B cell (primary cell): Measurements from ENCODE around the gene ATP4B. TPM values are rescaled to one million over a fixed set of nuclear protein-coding genes. Genes with fewer than 3 reads are reported as not detected.

Experiments
- ATAC-seq: fragments of 200-7000 bp; cut with Tn5 transposase; one replicate; pipeline ENCODE4 v1.10.0; 2021; ENCODE audit warnings: low read depth, mild to moderate bottlenecking, moderate number of reproducible peaks, moderate library complexity
- CTCF ChIA-PET: fragments of 350-600 bp; sonication (Branson Sonifier 250); formaldehyde crosslinking; loops from one replicate; lab custom pipeline; 2021; ENCODE audit warnings: antibody characterized with exemption, inconsistent platforms; lab: Charles Lee
- POLR2A ChIA-PET: fragments of 350-600 bp; sonication (Branson Sonifier 250); formaldehyde crosslinking; loops from one replicate; lab custom pipeline; 2021; ENCODE audit warnings: antibody characterized with exemption; lab: Charles Lee
- DNase-seq: peaks from one replicate; pipeline ENCODE4 v3.0.0; 2013
- H2AFZ ChIP-seq: 2 replicates; pipeline ENCODE4 v1.6.1; 2012; ENCODE audit warnings: mild to moderate bottlenecking, low read depth, low read length; ENCODE audit not compliant: insufficient read depth, poor library complexity, severe bottlenecking
- H3K27ac ChIP-seq, 2 donors: 1 replicate in 1 of 2; 2 replicates in 1 of 2; pipeline ENCODE4 v1.5.1; 2012 to 2013; ENCODE audit warnings: low read length in 2 of 2, mild to moderate bottlenecking in 2 of 2, moderate library complexity in 1 of 2
- H3K27me3 ChIP-seq, 4 experiments: fragments of 200-600 bp in 1 of 4; sonication (generic) in 1 of 4; replicated peaks in 1 of 4; 1 replicate in 2 of 4; 2 replicates in 2 of 4; pipeline versions ENCODE4 v1.6.1 to v1.7.0; 2013 to 2016; ENCODE audit warnings: low read length in 3 of 4, mild to moderate bottlenecking in 2 of 4, mixed read lengths in 1 of 4, moderate library complexity in 1 of 4; ENCODE audit not compliant: insufficient read depth in 4 of 4, control insufficient read depth in 3 of 4; ENCODE audit errors: control extremely low read depth in 1 of 4
- H3K36me3 ChIP-seq, 2 experiments: replicated peaks in 1 of 2; 1 replicate in 1 of 2; 2 replicates in 1 of 2; pipeline versions ENCODE4 v1.6.1 to v1.7.1; 2013; ENCODE audit warnings: low read length in 1 of 2; ENCODE audit not compliant: insufficient read depth in 2 of 2, control insufficient read depth in 1 of 2; ENCODE audit errors: control extremely low read depth in 1 of 2, extremely low read depth in 1 of 2
- H3K4me1 ChIP-seq, 2 donors: fragments of 200-600 bp in 1 of 2; sonication (generic) in 1 of 2; 1 replicate in 1 of 2; 2 replicates in 1 of 2; pipeline versions ENCODE4 v1.5.1 to v1.6.1; 2013 to 2017; ENCODE audit warnings: low read length in 2 of 2; ENCODE audit not compliant: control insufficient read depth in 2 of 2, insufficient read depth in 2 of 2
- H3K4me2 ChIP-seq: replicated peaks from 2 replicates; pipeline ENCODE3; 2012; ENCODE audit warnings: mild to moderate bottlenecking, low read depth, low read length; ENCODE audit not compliant: poor library complexity, severe bottlenecking
- H3K4me3 ChIP-seq, 5 experiments: fragments of 200-600 bp in 1 of 5; sonication (generic) in 1 of 5; 1 replicate in 3 of 5; 2 replicates in 2 of 5; pipeline versions ENCODE4 v1.5.1 to v1.7.0; 2011 to 2016; ENCODE audit warnings: low read length in 4 of 5, mild to moderate bottlenecking in 4 of 5, low read depth in 2 of 5, control low read depth in 1 of 5, moderate library complexity in 1 of 5; ENCODE audit not compliant: insufficient read depth in 1 of 5; ENCODE audit errors: control extremely low read depth in 1 of 5, extremely low read depth in 1 of 5
- H3K79me2 ChIP-seq: fragments of 200-600 bp; sonication (generic); one replicate; pipeline ENCODE4 v1.6.0; 2016; ENCODE audit warnings: low read length; ENCODE audit not compliant: control insufficient read depth, insufficient read depth
- H3K9ac ChIP-seq: fragments of 200-600 bp; sonication (generic); 2 replicates; pipeline ENCODE4 v1.6.1; 2017; ENCODE audit warnings: mild to moderate bottlenecking, low read length, moderate library complexity
- H3K9me3 ChIP-seq, 3 donors: one replicate each; pipeline versions ENCODE4 v1.6.1 to v1.7.1; 2013; ENCODE audit warnings: low read length in 2 of 3; ENCODE audit not compliant: control insufficient read depth in 2 of 3, insufficient read depth in 1 of 3; ENCODE audit errors: control extremely low read depth in 1 of 3
- H4K20me1 ChIP-seq: 2 replicates; pipeline ENCODE4 v1.6.0; 2012; ENCODE audit warnings: mild to moderate bottlenecking, low read length; ENCODE audit not compliant: insufficient read depth, control insufficient read depth, poor library complexity, severe bottlenecking
- H3K27ac Mint-ChIP-seq: one replicate; pipeline ENCODE4 v1.8.0; 2021; ENCODE audit warnings: mixed read lengths
- H3K27me3 Mint-ChIP-seq: one replicate; pipeline ENCODE4 v1.8.0; 2021; ENCODE audit warnings: mixed read lengths
- H3K4me1 Mint-ChIP-seq: one replicate; pipeline ENCODE4 v1.8.0; 2021; ENCODE audit warnings: mixed read lengths
- H3K4me3 Mint-ChIP-seq: one replicate; pipeline ENCODE4 v1.8.0; 2021; ENCODE audit warnings: mixed read lengths
- H3K9me3 Mint-ChIP-seq: one replicate; pipeline ENCODE4 v1.8.0; 2022; ENCODE audit warnings: mixed read lengths; ENCODE audit not compliant: insufficient read depth
- CTCF ChIP-seq: fragments of 200-600 bp; IDR thresholded peaks from one replicate; pipeline ENCODE4 v1.8.0; 2022; ENCODE audit warnings: antibody characterized with exemption, mild to moderate bottlenecking
- EZH2 ChIP-seq: IDR thresholded peaks from 2 replicates; pipeline ENCODE4 v1.6.1; 2012; ENCODE audit warnings: borderline replicate concordance, low read depth, mild to moderate bottlenecking, moderate library complexity, low read length; ENCODE audit not compliant: insufficient read depth, poor library complexity, severe bottlenecking
- WGBS: methylation state at CpG from one replicate; pipeline ENCODE4 v1.1.5; 2013; ENCODE audit warnings: missing lambda C conversion rate; ENCODE audit not compliant: insufficient coverage; 5-methylcytosine and 5-hydroxymethylcytosine counted together
- intact Hi-C: fragments of 100-400 bp; cut with micrococcal nuclease; formaldehyde crosslinking; loops from one replicate; pipeline ENCODE4 v1.10.0; 2022
- polyA plus RNA-seq: library from polyadenylated mRNA; depleted of rRNA; stranded (reverse); fragments of >200 nt; gene quantifications from 2 replicates; pipeline ENCODE4 v1.2.3, GENCODE V29; 2012
- total RNA-seq, 2 donors: library from RNA; stranded (reverse); fragments of 120-200 nt in 1 of 2; gene quantifications; 1 replicate in 1 of 2; 2 replicates in 1 of 2; pipeline versions ENCODE4 v1.2.3 to v1.2.4, GENCODE V29; 2013 to 2022

The ATP4B gene
- total and polyA plus RNA-seq, 2 donors (not counting 1 experiment from before 2014, with no cell fraction given), result not detected

- H3K79me2 ChIP-seq, result no peaks in the 10 kb centered on the region
- H3K4me1 Mint-ChIP-seq, result no peaks in the 10 kb centered on the region
- CTCF ChIA-PET, result no interaction called here
Measured at GRCh38 chr13:113655346-113656002, 2.5 kb downstream of the ATP4B start.

More at GRCh38 chr13:113655346-113656002, 2.5 kb downstream of the ATP4B start:
- intact Hi-C loops, result no loop called here
- ATAC-seq (no peak), DNase-seq (no peak)
- Mint-ChIP-seq H3K27me3 (no peaks in the 10 kb centered on the region), H3K9me3 (no peaks in the 10 kb centered on the region), H3K4me3 (no peak overlapping the region), H3K27ac (no peak overlapping the region)
- no peaks in the 10 kb centered on the region for H3K27me3 ChIP-seq
- H3K36me3 ChIP-seq, result no peaks in the 10 kb centered on the region
- no peaks in the 10 kb centered on the region for H3K4me1 ChIP-seq
- no peak overlapping the region for H3K4me2 ChIP-seq
- no peak overlapping the region for H3K27ac ChIP-seq
- no peak overlapping the region for H3K9ac ChIP-seq
- TF ChIP-seq CTCF, result no peak
- no peak for TF ChIP-seq EZH2
- H3K4me3 ChIP-seq, result no peak overlapping the region
- H3K9me3 ChIP-seq, result peaks cover 0 to 8% (median 0%) of the 10 kb centered on the region in 3 donors
- no peak overlapping the region for H2AFZ ChIP-seq
- 92% methylated on average over 15 of the region's 15 CpGs for WGBS
- no peaks in the 10 kb centered on the region for H4K20me1 ChIP-seq
- POLR2A ChIA-PET, result no interaction called here
